HG03095 (cell line): Measurements from ENCODE around the gene ANKS1B.
"Not testable (repeated sequence)": the region's sequence is repeated elsewhere in the genome, so short reads cannot be mapped to it uniquely, and the experiment has no call there.

Source experiments
- ATAC-seq: cut with Tn5 transposase; IDR thresholded peaks from one replicate; pipeline ENCODE4 v1.9.1; 2021; ENCODE audit warnings: moderate library complexity; ENCODE audit not compliant: unreplicated experiment

Gene ANKS1B

GRCh38 chr12:99284161-99284560 lies 700.6 kb downstream of the ANKS1B start:
- no peak for ATAC-seq

- ATAC-seq = no peak
These were observed 702.1 kb downstream of the ANKS1B start for GRCh38 chr12:99282624-99283023.

- no peak for ATAC-seq
These were observed 702.6 kb downstream of the ANKS1B start for GRCh38 chr12:99282086-99282485.

GRCh38 chr12:99281277-99281676 lies 703.5 kb downstream of the ANKS1B start:
- no peak for ATAC-seq

GRCh38 chr12:99278899-99279298 lies 705.8 kb downstream of the ANKS1B start:
- ATAC-seq = no peak

GRCh38 chr12:99277591-99278379 lies 707.0 kb downstream of the ANKS1B start:
- no peak for ATAC-seq

GRCh38 chr12:99271071-99271470 lies 713.7 kb downstream of the ANKS1B start:
- no peak for ATAC-seq

- no peak for ATAC-seq
These were observed 717.7 kb downstream of the ANKS1B start for GRCh38 chr12:99267038-99267437.

GRCh38 chr12:99265648-99266047 lies 719.1 kb downstream of the ANKS1B start:
- no peak for ATAC-seq

- no peak for ATAC-seq
These were observed 723.5 kb downstream of the ANKS1B start for GRCh38 chr12:99261256-99261655.

GRCh38 chr12:99260456-99260996 lies 724.2 kb downstream of the ANKS1B start:
- no peak for ATAC-seq

- no peak for ATAC-seq
These were observed 725.4 kb downstream of the ANKS1B start for GRCh38 chr12:99259040-99259934.

GRCh38 chr12:99257672-99258071 lies 727.1 kb downstream of the ANKS1B start:
- no peak for ATAC-seq

GRCh38 chr12:99253068-99253467 lies 731.7 kb downstream of the ANKS1B start:
- ATAC-seq = no peak

GRCh38 chr12:99250091-99250490 lies 734.6 kb downstream of the ANKS1B start:
- ATAC-seq = no peak

- no peak for ATAC-seq
These were observed 735.2 kb downstream of the ANKS1B start for GRCh38 chr12:99249543-99249942.

GRCh38 chr12:99237907-99238538 lies 746.7 kb downstream of the ANKS1B start:
- ATAC-seq = not testable (repeated sequence)

GRCh38 chr12:99235381-99235780 lies 749.4 kb downstream of the ANKS1B start:
- ATAC-seq = no peak

GRCh38 chr12:99234702-99235101 lies 750.0 kb downstream of the ANKS1B start:
- no peak for ATAC-seq

- ATAC-seq = no peak
These were observed 752.4 kb downstream of the ANKS1B start for GRCh38 chr12:99232324-99232723.

- ATAC-seq = no peak
These were observed 753.7 kb downstream of the ANKS1B start for GRCh38 chr12:99231031-99231430.
